ENCODE data around the gene NPAS3.

NPAS3 gene

DNA sequence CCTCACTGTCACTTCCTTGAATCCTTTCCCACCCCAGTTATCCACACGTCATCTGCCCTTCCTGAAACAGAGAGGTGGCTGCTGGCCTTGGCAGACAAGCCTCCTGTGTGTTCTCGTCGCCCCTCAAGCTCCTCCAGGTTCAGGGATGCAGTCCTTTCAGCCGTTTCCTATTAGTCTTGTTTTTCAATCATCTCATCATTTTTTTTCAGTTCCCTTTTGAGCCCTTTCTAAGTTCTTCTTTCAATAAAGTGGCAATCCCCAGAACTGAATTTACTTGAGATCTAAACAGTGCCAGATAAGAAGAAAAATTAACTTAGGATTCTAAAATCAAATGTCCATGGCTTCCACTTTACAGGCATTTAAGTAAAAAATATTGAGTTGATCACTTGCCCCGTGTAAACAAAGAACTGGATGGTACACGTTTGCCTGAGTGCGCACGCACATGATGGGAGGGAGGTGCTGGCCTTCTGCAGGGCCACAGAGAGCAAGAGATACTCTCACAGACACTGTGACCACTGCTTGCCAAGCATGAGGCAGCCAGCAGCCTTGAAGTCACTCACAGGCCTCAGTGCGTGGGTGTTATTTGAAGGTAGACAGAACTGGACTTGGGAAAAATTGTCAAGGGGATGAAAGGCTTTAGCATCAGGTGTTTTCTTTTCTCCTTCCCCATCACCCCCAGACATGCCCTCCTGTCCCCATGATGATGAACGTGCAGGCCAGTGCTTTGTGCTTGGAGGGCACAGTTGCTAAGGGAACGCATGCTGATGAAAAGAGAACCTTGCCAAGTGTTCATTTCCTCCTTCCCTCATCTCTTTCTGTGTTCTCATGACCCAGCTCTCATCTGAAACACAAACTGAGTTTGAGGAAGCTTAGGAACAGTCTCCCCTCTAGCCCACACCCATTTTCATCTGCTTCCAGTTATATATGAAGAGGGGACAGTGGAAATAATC, 603.9 kb downstream of the NPAS3 start:
- no peak overlapping the region for H3K18ac ChIP-seq (ENCODE audit: low read length)
- no peak overlapping the region for H3K4ac ChIP-seq (ENCODE audit: low read depth, low read length)
- no peak overlapping the region for H4K8ac ChIP-seq (ENCODE audit: low read depth, low read length)
- H4K91ac ChIP-seq (ENCODE audit: low read depth, low read length) = no peak overlapping the region
- no peak overlapping the region for H3K4me3 ChIP-seq (ENCODE audit: low read depth, low read length)
- no peak for DNase-seq
- no peak overlapping the region for H2BK5ac ChIP-seq (ENCODE audit: low read depth, low read length, poor library complexity)
- no peaks in the 10 kb centered on the region for H3K4me1 ChIP-seq (ENCODE audit: control insufficient read depth in 1 of 2, insufficient read depth in 2 of 2, low read length in 2 of 2)
- H3K79me2 ChIP-seq (ENCODE audit: control insufficient read depth, insufficient read depth, low read length, poor library complexity) = no peaks in the 10 kb centered on the region
- H3K79me1 ChIP-seq (ENCODE audit: low read length) = no peaks in the 10 kb centered on the region
- H3K36me3 ChIP-seq (ENCODE audit: control insufficient read depth in 1 of 2, insufficient read depth in 2 of 2, low read length in 2 of 2) = no peaks in the 10 kb centered on the region
- no peaks in the 10 kb centered on the region for H3K9me3 ChIP-seq (ENCODE audit: insufficient read depth, low read depth, low read length)
- H3K27ac ChIP-seq (ENCODE audit: low read depth, low read length) = no peak overlapping the region
- no peak overlapping the region for H2BK120ac ChIP-seq (ENCODE audit: insufficient read depth, low read length, poor library complexity)
- H2AK5ac ChIP-seq (ENCODE audit: low read length) = no peak overlapping the region
- H3K14ac ChIP-seq (ENCODE audit: low read length) = no peak overlapping the region
- no peak overlapping the region for H2AFZ ChIP-seq (ENCODE audit: insufficient read depth, low read length, poor library complexity)
- no peaks in the 10 kb centered on the region for H3K27me3 ChIP-seq (ENCODE audit: insufficient read depth, low read length)
- H3K23ac ChIP-seq (ENCODE audit: low read length) = no peak overlapping the region
- no peak overlapping the region for H3K4me2 ChIP-seq (ENCODE audit: low read length)
- no peak overlapping the region for H2BK12ac ChIP-seq (ENCODE audit: low read length)
- no peak overlapping the region for H4K12ac ChIP-seq (ENCODE audit: low read depth, low read length)
- WGBS (ENCODE audit: extremely low coverage, insufficient coverage, insufficient read length) = no CpG with 5 or more reads among the region's 11 CpGs
- H3K9ac ChIP-seq (ENCODE audit: low read length) = no peak overlapping the region

DNA sequence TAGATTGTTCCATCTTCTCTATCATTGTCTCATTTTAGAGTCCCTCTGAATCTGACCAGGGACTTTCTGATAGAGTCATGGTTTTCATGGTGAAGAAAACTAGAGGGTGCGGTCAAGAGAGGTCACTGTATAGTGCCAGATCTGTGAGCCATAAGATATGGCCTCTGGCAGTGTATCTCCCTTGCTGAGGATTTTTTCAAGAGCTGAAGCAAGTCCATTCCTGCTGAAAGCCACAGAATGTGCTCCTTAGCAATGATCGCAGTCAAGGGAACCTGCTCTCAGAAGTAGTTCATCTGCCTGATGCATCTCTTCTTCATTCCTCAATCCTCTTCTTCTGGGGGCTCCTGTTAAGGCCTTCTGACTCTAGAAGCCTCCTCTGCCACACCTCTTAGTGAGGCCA, 607.0 kb downstream of the NPAS3 start:
- no peak overlapping the region for H2BK120ac ChIP-seq (ENCODE audit: insufficient read depth, low read length, poor library complexity)
- no peak overlapping the region for H3K23ac ChIP-seq (ENCODE audit: low read length)
- no CpG with 5 or more reads among the region's 2 CpGs for WGBS (ENCODE audit: extremely low coverage, insufficient coverage, insufficient read length)
- H3K14ac ChIP-seq (ENCODE audit: low read length) = no peak overlapping the region
- no peak overlapping the region for H2BK5ac ChIP-seq (ENCODE audit: low read depth, low read length, poor library complexity)
- H3K9me3 ChIP-seq (ENCODE audit: insufficient read depth, low read depth, low read length) = no peaks in the 10 kb centered on the region
- no peak for DNase-seq
- no peak overlapping the region for H4K91ac ChIP-seq (ENCODE audit: low read depth, low read length)
- H3K36me3 ChIP-seq (ENCODE audit: control insufficient read depth in 1 of 2, insufficient read depth in 2 of 2, low read length in 2 of 2) = no peaks in the 10 kb centered on the region
- no peak overlapping the region for H2AFZ ChIP-seq (ENCODE audit: insufficient read depth, low read length, poor library complexity)
- H3K4ac ChIP-seq (ENCODE audit: low read depth, low read length) = no peak overlapping the region
- H3K4me3 ChIP-seq (ENCODE audit: low read depth, low read length) = no peak overlapping the region
- no peaks in the 10 kb centered on the region for H3K79me2 ChIP-seq (ENCODE audit: control insufficient read depth, insufficient read depth, low read length, poor library complexity)
- H2BK12ac ChIP-seq (ENCODE audit: low read length) = no peak overlapping the region
- H2AK5ac ChIP-seq (ENCODE audit: low read length) = no peak overlapping the region
- no peak overlapping the region for H4K8ac ChIP-seq (ENCODE audit: low read depth, low read length)
- H3K9ac ChIP-seq (ENCODE audit: low read length) = no peak overlapping the region
- no peak overlapping the region for H3K27ac ChIP-seq (ENCODE audit: low read depth, low read length)
- no peaks in the 10 kb centered on the region for H3K27me3 ChIP-seq (ENCODE audit: insufficient read depth, low read length)
- H3K18ac ChIP-seq (ENCODE audit: low read length) = no peak overlapping the region
- H3K4me1 ChIP-seq (ENCODE audit: control insufficient read depth in 1 of 2, insufficient read depth in 2 of 2, low read length in 2 of 2) = no peaks in the 10 kb centered on the region
- no peak overlapping the region for H4K12ac ChIP-seq (ENCODE audit: low read depth, low read length)
- H3K79me1 ChIP-seq (ENCODE audit: low read length) = no peaks in the 10 kb centered on the region
- H3K4me2 ChIP-seq (ENCODE audit: low read length) = no peak overlapping the region

DNA sequence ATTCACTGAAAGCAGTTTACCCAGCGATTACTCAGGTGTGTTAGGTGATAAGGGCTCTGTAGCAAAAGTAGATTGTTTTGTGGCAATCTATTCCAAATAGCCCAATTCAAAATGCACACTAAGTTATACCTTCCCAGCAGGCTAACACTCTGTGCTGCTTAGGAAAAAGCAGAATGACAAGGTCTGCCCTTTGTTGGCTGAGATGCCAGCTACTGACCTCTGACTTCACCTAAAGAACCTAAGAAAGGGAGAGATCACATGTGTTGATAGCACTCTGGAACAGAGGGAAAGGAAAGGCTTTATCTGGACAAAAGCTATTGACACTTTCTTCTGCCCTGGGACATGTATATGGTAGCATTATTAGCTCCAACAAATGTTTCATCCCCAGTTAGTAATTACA, 609.9 kb downstream of the NPAS3 start:
- Histone ChIP-seq H3K23ac (ENCODE audit: low read length) (no peak overlapping the region), H4K8ac (ENCODE audit: low read depth, low read length) (no peak overlapping the region), H3K79me1 (ENCODE audit: low read length) (no peaks in the 10 kb centered on the region), H3K18ac (ENCODE audit: low read length) (no peak overlapping the region), H2BK12ac (ENCODE audit: low read length) (no peak overlapping the region), H2BK5ac (ENCODE audit: low read depth, low read length, poor library complexity) (no peak overlapping the region), H3K9me3 (ENCODE audit: insufficient read depth, low read depth, low read length) (no peaks in the 10 kb centered on the region), H3K4me3 (ENCODE audit: low read depth, low read length) (no peak overlapping the region), H3K27me3 (ENCODE audit: insufficient read depth, low read length) (no peaks in the 10 kb centered on the region), H4K91ac (ENCODE audit: low read depth, low read length) (no peak overlapping the region), H3K9ac (ENCODE audit: low read length) (no peak overlapping the region), H3K4me2 (ENCODE audit: low read length) (no peak overlapping the region), H3K36me3 (ENCODE audit: control insufficient read depth in 1 of 2, insufficient read depth in 2 of 2, low read length in 2 of 2) (no peaks in the 10 kb centered on the region), H3K4ac (ENCODE audit: low read depth, low read length) (no peak overlapping the region), H2BK120ac (ENCODE audit: insufficient read depth, low read length, poor library complexity) (no peak overlapping the region), H3K27ac (ENCODE audit: low read depth, low read length) (no peak overlapping the region), H3K14ac (ENCODE audit: low read length) (no peak overlapping the region), H2AK5ac (ENCODE audit: low read length) (no peak overlapping the region), H2AFZ (ENCODE audit: insufficient read depth, low read length, poor library complexity) (no peak overlapping the region), H3K4me1 (ENCODE audit: control insufficient read depth in 1 of 2, insufficient read depth in 2 of 2, low read length in 2 of 2) (no peaks in the 10 kb centered on the region), H4K12ac (ENCODE audit: low read depth, low read length) (no peak overlapping the region), H3K79me2 (ENCODE audit: control insufficient read depth, insufficient read depth, low read length, poor library complexity) (no peaks in the 10 kb centered on the region)
- DNase-seq = no peak
- no CpG with 5 or more reads among the region's 1 CpG for WGBS (ENCODE audit: extremely low coverage, insufficient coverage, insufficient read length)

DNA sequence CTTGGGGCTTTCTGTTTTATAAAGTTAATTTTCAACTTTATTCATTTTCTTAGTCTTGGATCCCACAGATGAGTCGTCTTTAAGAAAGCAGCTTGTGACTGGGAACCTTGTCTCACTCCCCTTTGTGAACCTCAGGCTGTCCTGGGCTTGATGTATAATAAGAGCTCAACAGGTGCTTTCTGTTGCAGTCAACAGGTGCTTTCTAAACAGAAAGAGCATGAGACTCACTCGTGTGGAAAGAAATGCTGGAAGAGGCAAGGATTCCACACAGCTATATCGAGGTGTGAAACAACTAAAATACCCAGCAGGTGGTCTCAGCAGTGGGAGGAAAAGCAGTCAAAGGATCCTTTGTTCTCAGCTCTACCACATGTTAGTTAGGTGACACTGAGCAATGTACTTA, 613.3 kb downstream of the NPAS3 start:
- H2AFZ ChIP-seq (ENCODE audit: insufficient read depth, low read length, poor library complexity) = no peak overlapping the region
- no peaks in the 10 kb centered on the region for H3K9me3 ChIP-seq (ENCODE audit: insufficient read depth, low read depth, low read length)
- H4K8ac ChIP-seq (ENCODE audit: low read depth, low read length) = no peak overlapping the region
- no peak overlapping the region for H2BK12ac ChIP-seq (ENCODE audit: low read length)
- no peak overlapping the region for H3K18ac ChIP-seq (ENCODE audit: low read length)
- H3K14ac ChIP-seq (ENCODE audit: low read length) = no peak overlapping the region
- no peaks in the 10 kb centered on the region for H3K27me3 ChIP-seq (ENCODE audit: insufficient read depth, low read length)
- H3K27ac ChIP-seq (ENCODE audit: low read depth, low read length) = no peak overlapping the region
- no peak overlapping the region for H3K9ac ChIP-seq (ENCODE audit: low read length)
- no peaks in the 10 kb centered on the region for H3K79me2 ChIP-seq (ENCODE audit: control insufficient read depth, insufficient read depth, low read length, poor library complexity)
- no CpG with 5 or more reads among the region's 3 CpGs for WGBS (ENCODE audit: extremely low coverage, insufficient coverage, insufficient read length)
- H2BK5ac ChIP-seq (ENCODE audit: low read depth, low read length, poor library complexity) = no peak overlapping the region
- H2AK5ac ChIP-seq (ENCODE audit: low read length) = no peak overlapping the region
- no peak overlapping the region for H4K91ac ChIP-seq (ENCODE audit: low read depth, low read length)
- no peak overlapping the region for H3K4me3 ChIP-seq (ENCODE audit: low read depth, low read length)
- H4K12ac ChIP-seq (ENCODE audit: low read depth, low read length) = no peak overlapping the region
- H3K4me1 ChIP-seq (ENCODE audit: control insufficient read depth in 1 of 2, insufficient read depth in 2 of 2, low read length in 2 of 2) = no peaks in the 10 kb centered on the region
- no peaks in the 10 kb centered on the region for H3K36me3 ChIP-seq (ENCODE audit: control insufficient read depth in 1 of 2, insufficient read depth in 2 of 2, low read length in 2 of 2)
- H3K79me1 ChIP-seq (ENCODE audit: low read length) = no peaks in the 10 kb centered on the region
- H3K23ac ChIP-seq (ENCODE audit: low read length) = no peak overlapping the region
- no peak overlapping the region for H3K4me2 ChIP-seq (ENCODE audit: low read length)
- H3K4ac ChIP-seq (ENCODE audit: low read depth, low read length) = no peak overlapping the region
- no peak for DNase-seq
- H2BK120ac ChIP-seq (ENCODE audit: insufficient read depth, low read length, poor library complexity) = no peak overlapping the region

Data from trophoblast cell (in vitro differentiated cells and primary cell).